ENCODE data around the gene SNN. TPM values are rescaled to one million over a fixed set of nuclear protein-coding genes. Genes with fewer than 3 reads are reported as not detected.

SNN gene
- total RNA-seq, 2 donors from 2014 or later = 7.5 to 10.9 TPM

DNA sequence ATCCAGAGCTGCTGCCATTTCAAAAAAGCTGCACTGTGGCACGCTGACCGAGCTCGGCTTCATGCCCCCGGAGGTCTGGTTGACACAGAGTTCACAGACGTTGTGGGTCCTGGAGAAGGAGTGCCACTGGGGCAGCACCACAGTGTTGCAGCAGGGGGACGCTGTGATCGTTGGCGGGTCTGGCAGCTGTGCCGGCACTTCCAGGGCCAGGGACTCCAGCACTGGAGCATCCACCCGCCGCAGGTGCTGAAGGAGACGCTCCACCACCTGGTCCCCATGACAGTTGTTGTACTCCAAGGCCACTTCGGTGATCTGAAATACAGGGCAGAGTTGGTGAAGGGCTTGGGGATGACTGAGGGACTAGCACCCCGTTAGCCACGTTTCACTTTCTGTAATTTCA, 23.5 kb downstream of the SNN start:
- H3K27ac ChIP-seq = no peak overlapping the region
- no peak overlapping the region for H3K4me3 ChIP-seq
- no peak for TF ChIP-seq POLR2A (IDR thresholded peaks at IDR 0.05)
- TF ChIP-seq, protein P1, sequence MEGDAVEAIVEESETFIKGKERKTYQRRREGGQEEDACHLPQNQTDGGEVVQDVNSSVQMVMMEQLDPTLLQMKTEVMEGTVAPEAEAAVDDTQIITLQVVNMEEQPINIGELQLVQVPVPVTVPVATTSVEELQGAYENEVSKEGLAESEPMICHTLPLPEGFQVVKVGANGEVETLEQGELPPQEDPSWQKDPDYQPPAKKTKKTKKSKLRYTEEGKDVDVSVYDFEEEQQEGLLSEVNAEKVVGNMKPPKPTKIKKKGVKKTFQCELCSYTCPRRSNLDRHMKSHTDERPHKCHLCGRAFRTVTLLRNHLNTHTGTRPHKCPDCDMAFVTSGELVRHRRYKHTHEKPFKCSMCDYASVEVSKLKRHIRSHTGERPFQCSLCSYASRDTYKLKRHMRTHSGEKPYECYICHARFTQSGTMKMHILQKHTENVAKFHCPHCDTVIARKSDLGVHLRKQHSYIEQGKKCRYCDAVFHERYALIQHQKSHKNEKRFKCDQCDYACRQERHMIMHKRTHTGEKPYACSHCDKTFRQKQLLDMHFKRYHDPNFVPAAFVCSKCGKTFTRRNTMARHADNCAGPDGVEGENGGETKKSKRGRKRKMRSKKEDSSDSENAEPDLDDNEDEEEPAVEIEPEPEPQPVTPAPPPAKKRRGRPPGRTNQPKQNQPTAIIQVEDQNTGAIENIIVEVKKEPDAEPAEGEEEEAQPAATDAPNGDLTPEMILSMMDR (IDR thresholded peaks at IDR 0.05) = no peak
- no peaks in the 10 kb centered on the region for H3K9me3 ChIP-seq
- DNase-seq = no peak
- peaks cover 26% of the 10 kb centered on the region for H3K4me1 ChIP-seq
- no peaks in the 10 kb centered on the region for H3K27me3 ChIP-seq
- ATAC-seq = no peak
- WGBS, 2 donors = 86 to 89% methylated on average over 12 to 15 of the region's 15 CpGs
- peaks cover 16 to 28% of the 10 kb centered on the region in 2 donors for H3K36me3 ChIP-seq (replicated peaks in 1 of 2; ENCODE audit: insufficient read depth in 1 of 2, low read depth in 2 of 2)
- intact Hi-C loops (cut with DNase I) = no loop called here

DNA sequence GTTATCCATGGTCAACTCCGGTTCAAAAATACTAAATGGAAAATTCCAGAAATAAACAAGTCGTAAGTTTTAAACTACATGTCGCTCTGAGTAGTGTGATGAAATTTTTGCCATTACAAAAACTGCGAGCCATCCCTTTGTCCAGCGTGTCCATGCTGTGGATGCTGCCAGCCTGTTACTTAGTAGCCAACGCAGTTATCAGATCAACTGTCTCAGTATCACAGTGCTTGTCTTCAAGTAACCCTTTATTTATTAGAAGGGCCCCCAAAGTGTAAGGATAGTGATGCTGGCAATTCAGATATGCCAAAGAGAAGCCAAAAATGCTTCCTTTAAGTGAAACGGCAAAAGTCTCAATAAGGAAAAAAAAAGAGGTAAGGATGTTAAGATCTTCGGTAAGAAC, 23.9 kb downstream of the SNN start:
- 69 to 76% methylated on average over 8 of the region's 8 CpGs for WGBS, 2 donors

DNA sequence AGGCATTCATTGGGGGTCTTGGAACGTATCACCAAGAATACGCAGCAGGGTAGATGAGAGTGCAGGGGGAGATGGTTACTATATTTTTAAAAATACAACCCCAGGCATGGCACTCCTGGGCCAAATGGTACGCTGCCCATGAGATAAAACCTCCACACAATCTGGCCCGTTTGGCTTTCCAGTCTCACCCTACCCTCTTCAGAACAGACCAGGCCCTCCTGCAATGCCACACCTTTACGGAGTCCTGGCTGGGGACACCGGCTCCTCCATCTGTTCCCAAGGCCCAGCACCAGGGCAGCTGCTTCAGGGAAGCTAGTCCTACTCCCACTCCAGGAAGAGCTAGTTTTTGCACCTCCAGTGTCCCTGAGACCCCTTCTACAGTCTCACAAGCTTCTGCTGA, 24.4 kb downstream of the SNN start:
- Histone ChIP-seq H3K27me3 (no peaks in the 10 kb centered on the region), H3K27ac (no peak overlapping the region), H3K4me1 (peaks cover 26% of the 10 kb centered on the region), H3K4me3 (no peak overlapping the region), H3K9me3 (no peaks in the 10 kb centered on the region), H3K36me3 (replicated peaks in 1 of 2; ENCODE audit: insufficient read depth in 1 of 2, low read depth in 2 of 2) (peaks cover 19 to 29% of the 10 kb centered on the region in 2 donors)
- ATAC-seq (no peak), DNase-seq (no peak)
- intact Hi-C loops (cut with DNase I) = no loop called here
- no peak for TF ChIP-seq POLR2A (IDR thresholded peaks at IDR 0.05)
- TF ChIP-seq, protein P1 (IDR thresholded peaks at IDR 0.05) = no peak
- 57 to 68% methylated on average over 6 of the region's 6 CpGs for WGBS, 2 donors

More for the DNA sequence above, 23.9 kb downstream of the SNN start:
- H3K4me1 ChIP-seq = peaks cover 26% of the 10 kb centered on the region
- H3K36me3 ChIP-seq (replicated peaks in 1 of 2; ENCODE audit: insufficient read depth in 1 of 2, low read depth in 2 of 2) = peaks cover 19 to 29% of the 10 kb centered on the region in 2 donors
- no peak for DNase-seq
- intact Hi-C loops (cut with DNase I) = no loop called here
- no peak for ATAC-seq
- no peaks in the 10 kb centered on the region for H3K9me3 ChIP-seq
- no peaks in the 10 kb centered on the region for H3K27me3 ChIP-seq
- TF ChIP-seq, protein P1 (IDR thresholded peaks at IDR 0.05) = no peak
- no peak for TF ChIP-seq POLR2A (IDR thresholded peaks at IDR 0.05)
- no peak overlapping the region for H3K4me3 ChIP-seq
- no peak overlapping the region for H3K27ac ChIP-seq

DNA sequence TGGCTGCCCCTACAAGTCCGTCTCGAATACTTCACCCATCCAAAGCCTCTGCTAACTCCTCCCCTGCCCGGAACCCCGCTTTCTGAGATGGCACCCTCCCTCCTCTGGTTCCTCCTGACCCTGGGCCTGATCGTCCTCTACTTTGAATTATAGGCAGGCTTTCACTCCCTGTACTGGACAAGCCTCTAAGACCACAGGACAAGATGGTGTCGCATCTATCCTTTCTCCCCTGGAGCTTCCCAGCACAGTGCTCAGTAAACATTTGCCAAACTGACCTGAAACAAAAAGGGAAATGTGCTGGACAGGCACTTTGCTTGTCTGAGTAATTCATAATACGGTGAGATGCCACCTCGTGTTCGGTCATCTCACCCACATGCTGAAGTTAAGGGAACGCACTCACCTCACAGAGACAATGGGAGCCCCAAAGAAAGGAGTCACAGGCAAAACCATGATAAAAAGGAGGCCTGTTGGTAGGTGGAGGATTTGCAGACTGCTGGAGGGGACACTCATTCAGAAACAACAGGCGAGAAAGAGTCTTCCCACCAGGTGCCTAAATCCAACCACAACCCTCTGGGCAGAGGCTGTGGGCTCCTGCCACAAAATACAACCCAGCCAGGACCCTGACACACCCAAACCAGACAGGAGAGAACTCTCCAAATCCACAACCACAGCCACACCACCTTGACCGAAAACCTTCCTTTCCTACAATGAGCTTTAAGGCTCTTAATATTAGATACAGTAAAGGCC, 28.2 kb downstream of the SNN start:
- TF ChIP-seq, protein P1 (IDR thresholded peaks at IDR 0.05) = no peak
- TF ChIP-seq POLR2A (IDR thresholded peaks at IDR 0.05) = no peak
- H3K36me3 ChIP-seq (replicated peaks in 1 of 2; ENCODE audit: insufficient read depth in 1 of 2, low read depth in 2 of 2) = peaks cover 18 to 25% of the 10 kb centered on the region in 2 donors

DNA sequence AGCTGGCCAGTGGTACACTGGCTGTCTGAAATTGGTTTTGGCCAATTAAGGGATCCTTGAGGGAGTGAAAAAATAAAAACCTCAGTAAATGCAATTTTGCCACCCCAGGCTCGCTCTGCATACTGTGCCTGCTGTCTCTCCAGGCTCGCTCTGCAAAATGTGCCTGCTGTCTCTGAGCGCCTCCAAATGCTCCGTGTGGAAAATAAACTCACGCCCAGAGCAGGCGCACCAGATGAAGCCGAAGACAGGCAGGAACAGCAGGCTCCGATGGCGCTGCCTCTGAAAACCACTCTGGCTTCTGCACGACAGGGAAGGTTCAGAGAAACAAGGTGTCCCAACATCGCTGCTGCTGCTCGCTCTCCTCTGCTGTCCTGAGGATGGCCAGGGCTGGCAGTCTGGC, 29.1 kb downstream of the SNN start:
- DNase-seq = no peak
- no peak overlapping the region for H3K4me3 ChIP-seq
- no peak for TF ChIP-seq POLR2A (IDR thresholded peaks at IDR 0.05)
- TF ChIP-seq, protein P1 (IDR thresholded peaks at IDR 0.05) = no peak
- ATAC-seq = no peak
- H3K36me3 ChIP-seq (replicated peaks in 1 of 2; ENCODE audit: insufficient read depth in 1 of 2, low read depth in 2 of 2) = peaks cover 16 to 23% of the 10 kb centered on the region in 2 donors
- H3K9me3 ChIP-seq = no peaks in the 10 kb centered on the region
- WGBS, 2 donors = 92 to 96% methylated on average over 7 to 12 of the region's 12 CpGs
- no peaks in the 10 kb centered on the region for H3K27me3 ChIP-seq
- peaks cover 25% of the 10 kb centered on the region for H3K4me1 ChIP-seq
- H3K27ac ChIP-seq = peak overlapping the region in 1 of 4 donors; percentile 43
- intact Hi-C loops (cut with DNase I) = no loop called here

More for the DNA sequence above, 28.2 kb downstream of the SNN start:
- WGBS, 2 donors = 93 to 94% methylated on average over 12 of the region's 12 CpGs
- DNase-seq (no peak), ATAC-seq (no peak)
- Histone ChIP-seq H3K27me3 (no peaks in the 10 kb centered on the region), H3K9me3 (no peaks in the 10 kb centered on the region), H3K4me1 (peaks cover 25% of the 10 kb centered on the region), H3K4me3 (no peak overlapping the region), H3K27ac (no peak overlapping the region)
- intact Hi-C loops (cut with DNase I) = no loop called here
